ENCODE measurements around the gene OR5K1.

The OR5K1 gene

DNA sequence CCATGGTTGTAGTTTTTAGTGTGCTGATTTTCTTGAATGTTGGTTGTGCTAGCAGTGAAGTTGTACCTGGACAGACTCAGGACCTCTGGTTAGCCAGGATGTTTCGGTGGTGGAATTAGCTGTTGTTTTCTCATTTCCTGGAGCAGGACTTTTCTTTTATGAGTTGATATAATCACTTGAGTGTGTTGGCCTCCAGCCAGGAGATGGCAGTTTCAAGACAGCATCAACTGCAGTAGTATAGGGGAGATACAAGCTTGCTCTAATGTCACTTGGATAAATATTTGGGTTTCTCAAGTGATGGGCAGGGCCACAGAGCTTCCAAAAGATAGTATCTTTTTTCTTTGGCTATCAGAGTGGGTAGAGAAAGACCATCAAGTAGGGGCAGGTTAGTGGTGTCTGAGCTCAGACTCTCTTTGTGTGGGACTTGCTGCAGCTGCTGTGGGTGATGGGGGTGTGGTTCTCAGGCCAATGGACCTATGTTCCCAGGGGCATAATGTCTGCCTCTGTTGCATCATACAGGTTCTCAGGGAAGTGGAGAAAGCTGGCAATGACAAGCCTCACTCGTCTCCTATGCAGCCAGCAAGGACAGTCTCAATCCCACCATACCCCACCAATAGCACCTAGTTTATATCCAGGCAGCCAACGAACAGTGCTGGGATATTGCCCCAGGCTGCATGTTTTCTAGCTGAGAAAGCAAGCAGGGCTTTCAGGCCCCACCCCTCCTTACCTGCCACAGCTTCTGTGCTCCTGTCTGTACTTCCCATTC, 19.9 kb downstream of the OR5K1 start:
- H3K4me3 Mint-ChIP-seq, result no peak overlapping the region
- no peaks in the 10 kb centered on the region for H3K4me1 Mint-ChIP-seq
- no peaks in the 10 kb centered on the region for H3K36me3 Mint-ChIP-seq (ENCODE audit: low read depth)
- H3K27me3 Mint-ChIP-seq (ENCODE audit: low read depth), result peaks cover 4% of the 10 kb centered on the region
- TF ChIP-seq, protein P1, sequence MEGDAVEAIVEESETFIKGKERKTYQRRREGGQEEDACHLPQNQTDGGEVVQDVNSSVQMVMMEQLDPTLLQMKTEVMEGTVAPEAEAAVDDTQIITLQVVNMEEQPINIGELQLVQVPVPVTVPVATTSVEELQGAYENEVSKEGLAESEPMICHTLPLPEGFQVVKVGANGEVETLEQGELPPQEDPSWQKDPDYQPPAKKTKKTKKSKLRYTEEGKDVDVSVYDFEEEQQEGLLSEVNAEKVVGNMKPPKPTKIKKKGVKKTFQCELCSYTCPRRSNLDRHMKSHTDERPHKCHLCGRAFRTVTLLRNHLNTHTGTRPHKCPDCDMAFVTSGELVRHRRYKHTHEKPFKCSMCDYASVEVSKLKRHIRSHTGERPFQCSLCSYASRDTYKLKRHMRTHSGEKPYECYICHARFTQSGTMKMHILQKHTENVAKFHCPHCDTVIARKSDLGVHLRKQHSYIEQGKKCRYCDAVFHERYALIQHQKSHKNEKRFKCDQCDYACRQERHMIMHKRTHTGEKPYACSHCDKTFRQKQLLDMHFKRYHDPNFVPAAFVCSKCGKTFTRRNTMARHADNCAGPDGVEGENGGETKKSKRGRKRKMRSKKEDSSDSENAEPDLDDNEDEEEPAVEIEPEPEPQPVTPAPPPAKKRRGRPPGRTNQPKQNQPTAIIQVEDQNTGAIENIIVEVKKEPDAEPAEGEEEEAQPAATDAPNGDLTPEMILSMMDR (IDR thresholded peaks at IDR 0.05; ENCODE audit: unreplicated experiment in 3 of 3), result no peak
- peaks cover 19% of the 10 kb centered on the region for H3K9me3 Mint-ChIP-seq
- no peak overlapping the region for H3K27ac Mint-ChIP-seq

DNA sequence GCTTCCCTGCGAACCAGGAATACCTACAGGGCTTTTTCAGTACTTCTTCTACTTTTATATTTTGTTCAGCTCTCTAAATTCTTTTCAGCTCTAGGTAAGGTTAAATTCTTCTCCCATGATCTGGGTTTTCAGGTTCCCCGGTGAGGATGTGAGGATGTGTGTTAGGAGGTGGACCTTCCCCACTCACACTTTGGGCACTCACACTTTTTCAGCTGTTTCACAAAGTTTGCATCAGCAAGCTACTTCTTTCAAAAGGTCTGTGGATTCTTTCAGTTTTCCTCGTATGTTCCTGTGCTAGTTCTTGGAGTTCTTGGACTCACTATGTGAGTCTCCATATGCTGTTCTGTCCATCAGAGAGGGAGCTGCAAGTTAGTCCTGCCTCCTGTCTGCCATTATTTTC, 20.6 kb downstream of the OR5K1 start:
- Mint-ChIP-seq H3K36me3 (ENCODE audit: low read depth) (no peaks in the 10 kb centered on the region), H3K9me3 (peaks cover 18% of the 10 kb centered on the region), H3K27me3 (ENCODE audit: low read depth) (peaks cover 4% of the 10 kb centered on the region), H3K27ac (no peak overlapping the region), H3K4me1 (no peaks in the 10 kb centered on the region), H3K4me3 (no peak overlapping the region)
- TF ChIP-seq, protein P1 (IDR thresholded peaks at IDR 0.05; ENCODE audit: unreplicated experiment in 3 of 3), result no peak

DNA sequence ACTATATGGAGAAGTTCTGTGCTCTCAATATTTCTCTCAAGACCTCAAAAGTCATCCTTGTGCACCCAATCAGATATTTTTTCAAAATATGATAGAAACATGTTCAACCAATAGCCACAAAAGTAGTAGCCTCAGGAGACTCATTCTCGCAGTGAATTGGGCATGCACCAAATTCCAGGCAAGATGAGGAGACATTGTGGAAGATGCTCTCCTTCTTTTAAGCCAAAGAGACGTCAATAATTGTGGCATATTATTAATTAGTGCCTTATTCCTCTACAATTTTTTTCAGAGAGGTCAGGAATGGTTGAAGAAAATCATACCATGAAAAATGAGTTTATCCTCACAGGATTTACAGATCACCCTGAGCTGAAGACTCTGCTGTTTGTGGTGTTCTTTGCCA, 34.4 kb downstream of the OR5K1 start, which contains the start of gene OR5K2:
TSS of gene OR5K2 (plus strand) at position 301 of the 400 bp plus-strand sequence. CDS start at position 301, 0 bp downstream.
- TF ChIP-seq, protein P1 (IDR thresholded peaks at IDR 0.05; ENCODE audit: unreplicated experiment in 3 of 3), result no peak

DNA sequence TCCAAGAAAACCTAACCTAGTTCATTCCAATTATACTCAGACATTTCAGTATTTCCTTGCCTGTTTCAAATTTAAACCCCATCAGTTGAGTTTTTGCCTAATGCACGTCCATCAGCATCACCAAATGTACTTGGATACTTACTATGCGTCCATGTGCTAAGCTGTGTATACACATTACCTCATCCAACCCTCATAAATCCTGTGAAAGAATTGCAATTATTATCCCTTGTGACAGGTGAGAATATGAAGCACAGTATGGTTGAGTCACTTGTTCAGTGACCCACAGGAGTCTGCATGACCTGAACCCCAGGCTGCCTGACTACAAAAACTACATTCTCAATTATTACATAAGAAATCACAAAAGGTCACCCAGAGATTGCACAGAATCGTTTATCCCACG, 37.0 kb downstream of the OR5K1 start:
- Mint-ChIP-seq H3K9me3 (no peaks in the 10 kb centered on the region), H3K27me3 (ENCODE audit: low read depth) (no peaks in the 10 kb centered on the region), H3K4me1 (no peaks in the 10 kb centered on the region), H3K36me3 (ENCODE audit: low read depth) (no peaks in the 10 kb centered on the region), H3K27ac (no peak overlapping the region), H3K4me3 (no peak overlapping the region)
- TF ChIP-seq, protein P1 (IDR thresholded peaks at IDR 0.05; ENCODE audit: unreplicated experiment in 3 of 3), result no peak

More for the DNA sequence above, 34.4 kb downstream of the OR5K1 start, which contains the start of gene OR5K2:
- Mint-ChIP-seq H3K36me3 (ENCODE audit: low read depth) (no peaks in the 10 kb centered on the region), H3K9me3 (no peaks in the 10 kb centered on the region), H3K27ac (no peak within 1 kb of the TSS), H3K4me1 (no peaks in the 10 kb centered on the region), H3K4me3 (no peak within 1 kb of the TSS), H3K27me3 (ENCODE audit: low read depth) (no peaks in the 10 kb centered on the region)

DNA sequence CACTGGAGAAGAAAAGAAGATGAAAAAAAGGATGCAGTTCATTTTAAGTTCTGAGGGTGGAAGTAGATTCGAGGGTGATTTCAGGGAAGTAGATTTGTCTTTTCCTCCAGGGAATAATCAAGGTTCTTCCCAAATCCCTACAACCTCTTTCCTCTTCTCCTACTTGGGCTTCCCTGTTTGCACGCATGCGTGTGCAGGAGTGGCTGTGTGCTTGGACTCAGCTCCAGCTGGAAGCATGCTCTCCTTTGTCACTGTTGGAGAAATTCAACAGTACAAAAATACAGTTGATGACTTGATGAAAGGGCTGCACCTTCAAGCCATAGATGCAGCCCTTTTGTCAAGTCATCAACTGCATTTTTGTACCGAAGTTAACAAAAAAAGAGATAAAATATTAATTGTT, 38.3 kb downstream of the OR5K1 start:
- Mint-ChIP-seq H3K4me3 (no peak overlapping the region), H3K4me1 (no peaks in the 10 kb centered on the region), H3K27ac (no peak overlapping the region), H3K9me3 (no peaks in the 10 kb centered on the region), H3K36me3 (ENCODE audit: low read depth) (no peaks in the 10 kb centered on the region), H3K27me3 (ENCODE audit: low read depth) (no peaks in the 10 kb centered on the region)
- TF ChIP-seq, protein P1 (IDR thresholded peaks at IDR 0.05; ENCODE audit: unreplicated experiment in 3 of 3), result no peak

All from nephron (organoid).